ENCODE data around the gene HACD2.

HACD2 gene

GRCh38 chr3:123442908-123443307 lies 141.9 kb downstream of the HACD2 start:
- DNase-seq = no peak
- H3K27me3 ChIP-seq (replicated peaks; ENCODE audit: insufficient read depth, low read length) = no peaks in the 10 kb centered on the region
- H3K4me2 ChIP-seq (ENCODE audit: low read depth, low read length) = no peak overlapping the region

DNA sequence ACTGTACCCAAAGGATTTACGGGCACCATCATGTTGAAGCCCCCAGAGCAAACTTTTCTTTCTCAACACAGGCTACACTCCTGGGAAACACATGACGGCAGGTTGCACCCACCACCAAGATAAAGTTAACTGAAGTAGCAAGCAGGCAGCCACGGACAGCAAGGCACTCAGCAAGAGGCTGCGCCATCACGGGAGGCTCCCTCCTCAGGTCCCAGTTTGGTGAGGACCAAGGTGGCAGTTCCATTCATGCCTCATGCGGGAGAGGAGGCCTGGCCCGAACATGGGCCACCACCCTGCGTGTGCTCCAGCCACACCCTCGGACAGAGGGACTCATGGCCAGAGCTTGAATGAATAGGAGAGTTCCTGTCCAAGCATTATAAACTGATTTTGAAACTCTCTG lies 142.7 kb downstream of the HACD2 start:
- no peaks in the 10 kb centered on the region for H3K36me3 ChIP-seq (replicated peaks; ENCODE audit: insufficient read depth, low read length)
- no peak overlapping the region for H3K4me2 ChIP-seq (ENCODE audit: low read depth, low read length)
- no peak for DNase-seq
- TF ChIP-seq EZH2 (optimal IDR thresholded peaks at IDR 0.05; ENCODE audit: low read depth, low read length) (no peak), EZH2phosphoT487 (IDR thresholded peaks at IDR 0.05; ENCODE audit: low read length) (no peak)
- TF ChIP-seq, protein P1, sequence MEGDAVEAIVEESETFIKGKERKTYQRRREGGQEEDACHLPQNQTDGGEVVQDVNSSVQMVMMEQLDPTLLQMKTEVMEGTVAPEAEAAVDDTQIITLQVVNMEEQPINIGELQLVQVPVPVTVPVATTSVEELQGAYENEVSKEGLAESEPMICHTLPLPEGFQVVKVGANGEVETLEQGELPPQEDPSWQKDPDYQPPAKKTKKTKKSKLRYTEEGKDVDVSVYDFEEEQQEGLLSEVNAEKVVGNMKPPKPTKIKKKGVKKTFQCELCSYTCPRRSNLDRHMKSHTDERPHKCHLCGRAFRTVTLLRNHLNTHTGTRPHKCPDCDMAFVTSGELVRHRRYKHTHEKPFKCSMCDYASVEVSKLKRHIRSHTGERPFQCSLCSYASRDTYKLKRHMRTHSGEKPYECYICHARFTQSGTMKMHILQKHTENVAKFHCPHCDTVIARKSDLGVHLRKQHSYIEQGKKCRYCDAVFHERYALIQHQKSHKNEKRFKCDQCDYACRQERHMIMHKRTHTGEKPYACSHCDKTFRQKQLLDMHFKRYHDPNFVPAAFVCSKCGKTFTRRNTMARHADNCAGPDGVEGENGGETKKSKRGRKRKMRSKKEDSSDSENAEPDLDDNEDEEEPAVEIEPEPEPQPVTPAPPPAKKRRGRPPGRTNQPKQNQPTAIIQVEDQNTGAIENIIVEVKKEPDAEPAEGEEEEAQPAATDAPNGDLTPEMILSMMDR (IDR thresholded peaks at IDR 0.05; ENCODE audit: low read length) = no peak
- no peaks in the 10 kb centered on the region for H3F3A ChIP-seq (ENCODE audit: insufficient read depth, low read length)
- H3K9me3 ChIP-seq (replicated peaks; ENCODE audit: insufficient read depth, low read length) = no peaks in the 10 kb centered on the region
- no peak overlapping the region for H3K9ac ChIP-seq (ENCODE audit: low read length)
- H3K9me2 ChIP-seq (replicated peaks; ENCODE audit: insufficient read depth, low read length) = no peaks in the 10 kb centered on the region
- no peak overlapping the region for H3K27ac ChIP-seq (ENCODE audit: low read length)
- H3K4me3 ChIP-seq (ENCODE audit: low read length) = no peak overlapping the region
- H3K4me1 ChIP-seq (ENCODE audit: low read length) = no peaks in the 10 kb centered on the region
- no peaks in the 10 kb centered on the region for H3K27me3 ChIP-seq (replicated peaks; ENCODE audit: insufficient read depth, low read length)
- no peak overlapping the region for H2AFZ ChIP-seq (ENCODE audit: low read length)
- no peaks in the 10 kb centered on the region for H4K20me1 ChIP-seq (ENCODE audit: insufficient read depth, low read length)
- H3K79me2 ChIP-seq (ENCODE audit: low read length) = no peaks in the 10 kb centered on the region

More at GRCh38 chr3:123442908-123443307, 141.9 kb downstream of the HACD2 start:
- H3K79me2 ChIP-seq (ENCODE audit: low read length) = no peaks in the 10 kb centered on the region
- no peaks in the 10 kb centered on the region for H3K9me3 ChIP-seq (replicated peaks; ENCODE audit: insufficient read depth, low read length)
- no peak overlapping the region for H2AFZ ChIP-seq (ENCODE audit: low read length)
- H3K4me1 ChIP-seq (ENCODE audit: low read length) = no peaks in the 10 kb centered on the region
- H3K27ac ChIP-seq (ENCODE audit: low read length) = no peak overlapping the region
- H3K9me2 ChIP-seq (replicated peaks; ENCODE audit: insufficient read depth, low read length) = no peaks in the 10 kb centered on the region
- H3K9ac ChIP-seq (ENCODE audit: low read length) = no peak overlapping the region
- no peak overlapping the region for H3K4me3 ChIP-seq (ENCODE audit: low read length)
- no peaks in the 10 kb centered on the region for H4K20me1 ChIP-seq (ENCODE audit: insufficient read depth, low read length)
- no peaks in the 10 kb centered on the region for H3F3A ChIP-seq (ENCODE audit: insufficient read depth, low read length)
- TF ChIP-seq, protein P1 (IDR thresholded peaks at IDR 0.05; ENCODE audit: low read length) = no peak
- TF ChIP-seq EZH2phosphoT487 (IDR thresholded peaks at IDR 0.05; ENCODE audit: low read length) (no peak), EZH2 (optimal IDR thresholded peaks at IDR 0.05; ENCODE audit: low read depth, low read length) (no peak)
- H3K36me3 ChIP-seq (replicated peaks; ENCODE audit: insufficient read depth, low read length) = no peaks in the 10 kb centered on the region
